ENCODE data around the gene TRIM32. TPM values are rescaled to one million over a fixed set of nuclear protein-coding genes. Genes with fewer than 3 reads are reported as not detected.

TRIM32 gene
- total RNA-seq, 1 experiment from 2014 or later = 20.2 TPM

DNA sequence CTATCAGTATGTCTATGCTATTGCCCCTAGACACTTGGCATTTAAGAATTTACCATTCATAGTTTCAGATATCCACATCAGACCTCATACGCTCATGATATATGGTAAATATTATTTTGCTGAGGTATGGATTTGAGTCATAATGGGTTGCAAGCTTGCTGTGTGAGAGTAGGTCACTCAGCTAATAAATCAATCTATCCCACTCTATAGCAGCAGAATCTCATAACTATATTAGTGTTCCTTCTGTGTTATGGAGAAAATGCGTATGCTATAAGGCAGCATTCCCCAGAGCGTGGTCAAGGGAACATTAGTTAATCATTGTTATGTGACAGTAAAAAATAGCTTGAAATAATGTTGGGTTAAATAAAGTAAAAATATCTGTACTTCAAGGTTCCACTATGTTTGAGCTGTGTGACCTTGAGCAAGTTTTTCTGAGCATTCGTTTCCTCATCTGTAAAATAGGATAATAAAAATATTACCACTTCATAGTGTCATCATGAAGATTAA lies 7.7 kb downstream of the TRIM32 start:
- Histone ChIP-seq H3K9me3 (ENCODE audit: control insufficient read depth, insufficient read depth, low read depth, low read length) (no peaks in the 10 kb centered on the region), H3K4me1 (ENCODE audit: control insufficient read depth, insufficient read depth, low read length) (no peaks in the 10 kb centered on the region), H3K36me3 (ENCODE audit: control insufficient read depth, insufficient read depth, low read length) (no peaks in the 10 kb centered on the region), H3K27ac (ENCODE audit: low read length) (no peak overlapping the region), H3K27me3 (ENCODE audit: control insufficient read depth, insufficient read depth, low read length) (no peaks in the 10 kb centered on the region), H3K4me3 (ENCODE audit: low read depth in 2 of 2, low read length in 2 of 2) (no peak overlapping the region)
- ChIA-PET POLR2A (no interaction called here), CTCF (no interaction called here)
- intact Hi-C loops (cut with micrococcal nuclease; ENCODE audit: unreplicated experiment) = no loop called here
- no peak for DNase-seq (ENCODE audit: low read depth, low spot score)
- no peak for ATAC-seq
- in situ Hi-C loops (cut with HindIII; ENCODE audit: low pct_unique_long_range_greater_than_20kb, low sequenced_read_pairs) = no loop called here
- no TSS peak for BruUV-seq (replicated peaks)
- TF ChIP-seq, protein P1, sequence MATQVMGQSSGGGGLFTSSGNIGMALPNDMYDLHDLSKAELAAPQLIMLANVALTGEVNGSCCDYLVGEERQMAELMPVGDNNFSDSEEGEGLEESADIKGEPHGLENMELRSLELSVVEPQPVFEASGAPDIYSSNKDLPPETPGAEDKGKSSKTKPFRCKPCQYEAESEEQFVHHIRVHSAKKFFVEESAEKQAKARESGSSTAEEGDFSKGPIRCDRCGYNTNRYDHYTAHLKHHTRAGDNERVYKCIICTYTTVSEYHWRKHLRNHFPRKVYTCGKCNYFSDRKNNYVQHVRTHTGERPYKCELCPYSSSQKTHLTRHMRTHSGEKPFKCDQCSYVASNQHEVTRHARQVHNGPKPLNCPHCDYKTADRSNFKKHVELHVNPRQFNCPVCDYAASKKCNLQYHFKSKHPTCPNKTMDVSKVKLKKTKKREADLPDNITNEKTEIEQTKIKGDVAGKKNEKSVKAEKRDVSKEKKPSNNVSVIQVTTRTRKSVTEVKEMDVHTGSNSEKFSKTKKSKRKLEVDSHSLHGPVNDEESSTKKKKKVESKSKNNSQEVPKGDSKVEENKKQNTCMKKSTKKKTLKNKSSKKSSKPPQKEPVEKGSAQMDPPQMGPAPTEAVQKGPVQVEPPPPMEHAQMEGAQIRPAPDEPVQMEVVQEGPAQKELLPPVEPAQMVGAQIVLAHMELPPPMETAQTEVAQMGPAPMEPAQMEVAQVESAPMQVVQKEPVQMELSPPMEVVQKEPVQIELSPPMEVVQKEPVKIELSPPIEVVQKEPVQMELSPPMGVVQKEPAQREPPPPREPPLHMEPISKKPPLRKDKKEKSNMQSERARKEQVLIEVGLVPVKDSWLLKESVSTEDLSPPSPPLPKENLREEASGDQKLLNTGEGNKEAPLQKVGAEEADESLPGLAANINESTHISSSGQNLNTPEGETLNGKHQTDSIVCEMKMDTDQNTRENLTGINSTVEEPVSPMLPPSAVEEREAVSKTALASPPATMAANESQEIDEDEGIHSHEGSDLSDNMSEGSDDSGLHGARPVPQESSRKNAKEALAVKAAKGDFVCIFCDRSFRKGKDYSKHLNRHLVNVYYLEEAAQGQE (IDR thresholded peaks at IDR 0.05; ENCODE audit: insufficient read depth in 1 of 2, low read depth in 2 of 2, low read length in 1 of 2) = no peak
- TF ChIP-seq POLR2AphosphoS5 (IDR thresholded peaks at IDR 0.05; ENCODE audit: low read depth, low read length) (no peak), SIN3A (IDR thresholded peaks at IDR 0.05; ENCODE audit: borderline replicate concordance, insufficient read depth, low read depth, low read length) (no peak), TCF7L2 (IDR thresholded peaks at IDR 0.05; ENCODE audit: low read depth, low read length) (no peak)
- TF ChIP-seq, protein P2, sequence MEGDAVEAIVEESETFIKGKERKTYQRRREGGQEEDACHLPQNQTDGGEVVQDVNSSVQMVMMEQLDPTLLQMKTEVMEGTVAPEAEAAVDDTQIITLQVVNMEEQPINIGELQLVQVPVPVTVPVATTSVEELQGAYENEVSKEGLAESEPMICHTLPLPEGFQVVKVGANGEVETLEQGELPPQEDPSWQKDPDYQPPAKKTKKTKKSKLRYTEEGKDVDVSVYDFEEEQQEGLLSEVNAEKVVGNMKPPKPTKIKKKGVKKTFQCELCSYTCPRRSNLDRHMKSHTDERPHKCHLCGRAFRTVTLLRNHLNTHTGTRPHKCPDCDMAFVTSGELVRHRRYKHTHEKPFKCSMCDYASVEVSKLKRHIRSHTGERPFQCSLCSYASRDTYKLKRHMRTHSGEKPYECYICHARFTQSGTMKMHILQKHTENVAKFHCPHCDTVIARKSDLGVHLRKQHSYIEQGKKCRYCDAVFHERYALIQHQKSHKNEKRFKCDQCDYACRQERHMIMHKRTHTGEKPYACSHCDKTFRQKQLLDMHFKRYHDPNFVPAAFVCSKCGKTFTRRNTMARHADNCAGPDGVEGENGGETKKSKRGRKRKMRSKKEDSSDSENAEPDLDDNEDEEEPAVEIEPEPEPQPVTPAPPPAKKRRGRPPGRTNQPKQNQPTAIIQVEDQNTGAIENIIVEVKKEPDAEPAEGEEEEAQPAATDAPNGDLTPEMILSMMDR (IDR thresholded peaks at IDR 0.05) = no peak

- intact Hi-C loops (cut with micrococcal nuclease; ENCODE audit: unreplicated experiment) = no loop called here
- no peak for ATAC-seq
- in situ Hi-C loops (cut with HindIII; ENCODE audit: low pct_unique_long_range_greater_than_20kb, low sequenced_read_pairs) = no loop called here
- ChIA-PET POLR2A (no interaction called here), CTCF (no interaction called here)
- Histone ChIP-seq H3K36me3 (ENCODE audit: control insufficient read depth, insufficient read depth, low read length) (no peaks in the 10 kb centered on the region), H3K27me3 (ENCODE audit: control insufficient read depth, insufficient read depth, low read length) (no peaks in the 10 kb centered on the region), H3K27ac (ENCODE audit: low read length) (no peak overlapping the region), H3K9me3 (ENCODE audit: control insufficient read depth, insufficient read depth, low read depth, low read length) (no peaks in the 10 kb centered on the region), H3K4me3 (ENCODE audit: low read depth in 2 of 2, low read length in 2 of 2) (no peak overlapping the region), H3K4me1 (ENCODE audit: control insufficient read depth, insufficient read depth, low read length) (no peaks in the 10 kb centered on the region)
- no TSS peak for BruUV-seq (replicated peaks)
- TF ChIP-seq, protein P1 (IDR thresholded peaks at IDR 0.05; ENCODE audit: insufficient read depth in 1 of 2, low read depth in 2 of 2, low read length in 1 of 2) = no peak
- no peak for TF ChIP-seq POLR2AphosphoS5 (IDR thresholded peaks at IDR 0.05; ENCODE audit: low read depth, low read length)
- TF ChIP-seq, protein P2 (IDR thresholded peaks at IDR 0.05) = no peak
- no peak for TF ChIP-seq SIN3A (IDR thresholded peaks at IDR 0.05; ENCODE audit: borderline replicate concordance, insufficient read depth, low read depth, low read length)
- no peak for TF ChIP-seq TCF7L2 (IDR thresholded peaks at IDR 0.05; ENCODE audit: low read depth, low read length)
- DNase-seq (ENCODE audit: low read depth, low spot score) = no peak
Measured at GRCh38 chr9:116695438-116695837, 8.3 kb downstream of the TRIM32 start.
